Thymus (tissue), 11 donors: Measurements from ENCODE around the gene BMP3. TPM values are rescaled to one million over a fixed set of nuclear protein-coding genes. Genes with fewer than 3 reads are reported as not detected.
A peak's percentile ranks its signal among the peaks of the same experiment; 100 is the strongest.

ENCODE experiments used
- DNase-seq, 9 donors: peaks; one replicate each; pipeline ENCODE4 v3.0.0-alpha.2; 2013; ENCODE audit warnings: low spot score in 9 of 9, low read depth in 6 of 9, missing footprints in 1 of 9
- H3K27ac ChIP-seq, 2 donors: one replicate each; pipeline ENCODE4 v1.5.1; 2013; ENCODE audit warnings: control low read depth in 1 of 2, low read depth in 1 of 2, low read length in 1 of 2, mild to moderate bottlenecking in 1 of 2, moderate library complexity in 1 of 2
- H3K27me3 ChIP-seq, 2 donors: one replicate each; pipeline ENCODE4 v1.5.1; 2013; ENCODE audit warnings: low read length in 1 of 2; ENCODE audit not compliant: control insufficient read depth in 2 of 2, insufficient read depth in 1 of 2
- H3K36me3 ChIP-seq, 2 donors: one replicate each; pipeline ENCODE4 v1.5.1; 2013; ENCODE audit warnings: low read length in 1 of 2, mild to moderate bottlenecking in 1 of 2, moderate library complexity in 1 of 2; ENCODE audit not compliant: control insufficient read depth in 2 of 2, insufficient read depth in 2 of 2
- H3K4me1 ChIP-seq, 2 donors: one replicate each; pipeline ENCODE4 v1.5.1; 2013; ENCODE audit warnings: low read length in 2 of 2; ENCODE audit not compliant: control insufficient read depth in 2 of 2, insufficient read depth in 2 of 2
- H3K4me3 ChIP-seq, 2 donors: one replicate each; pipeline ENCODE4 v1.5.1; 2013; ENCODE audit warnings: low read length in 2 of 2, control low read depth in 1 of 2, mild to moderate bottlenecking in 1 of 2
- H3K9me3 ChIP-seq, 2 donors: one replicate each; pipeline ENCODE4 v1.5.1; 2013; ENCODE audit warnings: low read length in 1 of 2, mild to moderate bottlenecking in 1 of 2; ENCODE audit not compliant: control insufficient read depth in 2 of 2, insufficient read depth in 1 of 2
- WGBS: extraction: QIAGEN DNeasy Blood & Tissue Kit; methylation state at CpG from one replicate; pipeline ENCODE4 v1.1.7; 2013; 5-methylcytosine and 5-hydroxymethylcytosine counted together
- polyA plus RNA-seq: library from polyadenylated mRNA; stranded (reverse); fragments of 200-250 nt; gene quantifications from one replicate; pipeline ENCODE4 v1.2.3, GENCODE V29; 2013
- total RNA-seq: library from RNA; stranded (reverse); fragments of 120-200 nt; gene quantifications from one replicate; pipeline ENCODE4 v1.2.4, GENCODE V29; 2013
- donor health status: healthy.

Gene BMP3
- total and polyA plus RNA-seq, 2 donors: 0.09 to 0.11 TPM

DNA sequence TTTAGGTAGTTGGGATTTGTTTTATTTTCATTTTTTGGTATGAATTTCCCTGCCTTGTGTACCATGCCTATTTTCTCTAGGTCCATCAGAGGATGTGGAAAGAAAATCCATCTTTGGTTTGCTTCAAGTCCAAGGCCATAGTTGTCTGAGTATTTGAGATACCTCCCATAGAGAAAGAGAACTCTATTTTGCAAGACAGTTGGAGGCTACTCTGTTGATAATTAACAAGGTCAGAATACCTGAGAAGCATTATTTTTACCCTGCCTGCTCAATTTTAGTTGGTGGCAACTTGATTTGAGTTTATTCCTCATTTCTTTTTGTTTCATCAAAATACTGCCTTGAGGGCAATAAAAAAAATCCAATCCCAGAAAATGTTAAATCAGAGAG lies 30.8 kb downstream of the BMP3 start:
- Histone ChIP-seq H3K4me3 (no peak overlapping the region), H3K9me3 (no peaks in the 10 kb centered on the region), H3K27me3 (no peaks in the 10 kb centered on the region), H3K27ac (no peak overlapping the region), H3K36me3 (no peaks in the 10 kb centered on the region), H3K4me1 (no peaks in the 10 kb centered on the region)
- no peak for DNase-seq

DNA sequence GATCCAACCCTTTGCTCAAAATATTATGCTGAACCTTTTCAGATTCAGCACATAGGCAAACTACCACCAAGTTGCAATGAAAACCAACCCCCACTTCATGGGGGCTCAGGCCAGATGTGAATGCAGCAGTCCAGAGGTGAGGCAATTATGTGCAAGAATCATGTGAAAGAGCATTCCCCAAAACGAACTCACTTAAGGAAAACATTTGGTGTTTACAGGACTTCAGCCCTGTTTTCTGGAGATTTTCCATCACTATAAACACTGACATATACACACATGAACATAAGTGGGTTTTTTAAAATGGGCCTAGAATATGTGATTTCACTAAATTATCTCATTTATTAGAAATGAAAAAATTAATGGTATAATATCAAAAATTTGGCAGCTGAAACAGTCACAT lies 31.5 kb downstream of the BMP3 start:
- H3K9me3 ChIP-seq: no peaks in the 10 kb centered on the region
- 83% methylated on average over 1 of the region's 1 CpG for WGBS
- no peaks in the 10 kb centered on the region for H3K4me1 ChIP-seq
- H3K27ac ChIP-seq: no peak overlapping the region
- no peak for DNase-seq
- H3K27me3 ChIP-seq: no peaks in the 10 kb centered on the region
- H3K36me3 ChIP-seq: no peaks in the 10 kb centered on the region
- H3K4me3 ChIP-seq: no peak overlapping the region

DNA sequence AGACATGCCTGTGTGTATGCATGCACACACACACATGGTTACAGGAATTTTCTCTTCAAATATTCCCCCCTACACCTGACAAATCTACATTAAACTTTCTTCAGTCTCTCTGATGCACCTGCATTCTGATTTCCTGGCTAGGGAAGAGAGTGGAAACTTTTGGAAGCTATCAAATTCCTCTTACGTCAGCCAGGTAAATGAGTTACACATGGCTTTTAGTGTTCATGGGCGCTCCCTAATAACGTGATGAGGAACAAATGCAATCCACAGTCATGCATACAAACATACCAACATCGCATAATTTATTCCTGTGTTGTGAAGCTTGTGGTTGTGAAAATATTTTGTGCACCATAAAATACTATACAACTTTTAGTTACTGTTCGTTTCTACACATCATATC lies 34.9 kb downstream of the BMP3 start:
- H3K36me3 ChIP-seq: no peaks in the 10 kb centered on the region
- no peak overlapping the region for H3K4me3 ChIP-seq
- H3K4me1 ChIP-seq: no peaks in the 10 kb centered on the region
- 81% methylated on average over 5 of the region's 5 CpGs for WGBS
- no peak for DNase-seq
- no peaks in the 10 kb centered on the region for H3K9me3 ChIP-seq
- H3K27ac ChIP-seq: no peak overlapping the region
- H3K27me3 ChIP-seq: no peaks in the 10 kb centered on the region

GRCh38 chr4:81069706-81070331 lies 39.3 kb downstream of the BMP3 start:
- H3K36me3 ChIP-seq: no peaks in the 10 kb centered on the region
- no peak overlapping the region for H3K27ac ChIP-seq
- 12% methylated on average over 6 of the region's 6 CpGs for WGBS
- no peak overlapping the region for H3K4me3 ChIP-seq
- no peaks in the 10 kb centered on the region for H3K27me3 ChIP-seq
- no peaks in the 10 kb centered on the region for H3K4me1 ChIP-seq
- DNase-seq: peak; percentile 30 to 86 (median 59)
- no peaks in the 10 kb centered on the region for H3K9me3 ChIP-seq

GRCh38 chr4:81071013-81071412 lies 40.5 kb downstream of the BMP3 start:
- Histone ChIP-seq H3K27me3 (no peaks in the 10 kb centered on the region), H3K27ac (no peak overlapping the region), H3K4me3 (no peak overlapping the region), H3K4me1 (no peaks in the 10 kb centered on the region), H3K9me3 (no peaks in the 10 kb centered on the region), H3K36me3 (no peaks in the 10 kb centered on the region)
- WGBS: 88% methylated on average over 2 of the region's 2 CpGs
- no peak for DNase-seq

GRCh38 chr4:81081156-81081555 lies 50.6 kb downstream of the BMP3 start:
- H3K4me3 ChIP-seq: no peak overlapping the region
- H3K27ac ChIP-seq: no peak overlapping the region
- DNase-seq: no peak
- H3K27me3 ChIP-seq: no peaks in the 10 kb centered on the region
- no peaks in the 10 kb centered on the region for H3K4me1 ChIP-seq
- WGBS: 89% methylated on average over 5 of the region's 5 CpGs
- H3K9me3 ChIP-seq: no peaks in the 10 kb centered on the region
- H3K36me3 ChIP-seq: no peaks in the 10 kb centered on the region

DNA sequence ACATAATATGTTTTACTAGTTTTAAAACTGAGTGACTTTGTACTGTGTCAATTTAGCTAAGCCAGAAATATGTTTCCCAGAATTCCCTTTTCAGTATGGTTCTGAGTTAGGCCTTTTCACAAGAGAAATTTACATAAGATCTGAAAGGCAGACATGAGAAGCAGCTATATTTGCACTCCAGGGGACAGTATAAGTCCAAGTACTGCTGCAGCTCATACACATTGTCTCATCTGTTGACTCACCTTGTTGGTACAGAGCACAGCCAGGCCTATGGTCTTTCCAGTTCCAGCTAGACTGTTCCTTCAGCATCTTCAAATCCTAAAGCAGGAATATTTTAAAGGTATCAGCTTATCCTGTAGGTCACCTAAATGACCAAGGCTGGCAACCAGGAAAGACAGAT lies 53.5 kb downstream of the BMP3 start:
- Histone ChIP-seq H3K27ac (no peak overlapping the region), H3K9me3 (no peaks in the 10 kb centered on the region), H3K4me3 (no peak overlapping the region), H3K27me3 (no peaks in the 10 kb centered on the region), H3K4me1 (no peaks in the 10 kb centered on the region), H3K36me3 (no peaks in the 10 kb centered on the region)
- no peak for DNase-seq

DNA sequence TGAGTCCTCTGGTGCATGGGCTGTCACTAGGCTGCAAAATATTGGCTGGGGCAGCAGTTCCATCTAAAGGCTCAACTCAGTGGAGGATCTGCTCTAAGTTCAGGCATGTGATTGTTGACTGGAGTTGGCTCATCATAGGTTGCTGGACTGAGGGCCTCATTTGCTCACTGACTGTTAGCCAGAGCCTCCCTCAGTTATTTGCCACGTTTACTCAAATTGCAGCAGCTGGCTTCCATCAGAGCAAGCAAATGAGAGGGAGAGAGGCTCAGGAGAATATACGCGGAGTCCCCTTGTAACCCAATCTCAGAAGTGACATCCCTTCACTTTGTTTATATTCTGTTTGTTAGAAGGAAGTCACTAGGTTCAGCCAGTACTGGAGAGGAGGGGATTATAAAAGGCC lies 54.1 kb downstream of the BMP3 start:
- no peak for DNase-seq
- H3K9me3 ChIP-seq: no peaks in the 10 kb centered on the region
- no peaks in the 10 kb centered on the region for H3K4me1 ChIP-seq
- no peaks in the 10 kb centered on the region for H3K36me3 ChIP-seq
- no peaks in the 10 kb centered on the region for H3K27me3 ChIP-seq
- no peak overlapping the region for H3K4me3 ChIP-seq
- no peak overlapping the region for H3K27ac ChIP-seq
- 92% methylated on average over 3 of the region's 3 CpGs for WGBS

- no peak for DNase-seq
- Histone ChIP-seq H3K27ac (no peak overlapping the region), H3K9me3 (no peaks in the 10 kb centered on the region), H3K4me1 (no peaks in the 10 kb centered on the region), H3K36me3 (no peaks in the 10 kb centered on the region), H3K4me3 (no peak overlapping the region), H3K27me3 (no peaks in the 10 kb centered on the region)
- WGBS: 86% methylated on average over 3 of the region's 3 CpGs
These were observed 54.8 kb downstream of the BMP3 start for GRCh38 chr4:81085291-81085690.

GRCh38 chr4:81085979-81086378 lies 55.5 kb downstream of the BMP3 start:
- DNase-seq: no peak
- H3K36me3 ChIP-seq: no peaks in the 10 kb centered on the region
- no peak overlapping the region for H3K4me3 ChIP-seq
- no peak overlapping the region for H3K27ac ChIP-seq
- no peaks in the 10 kb centered on the region for H3K9me3 ChIP-seq
- H3K27me3 ChIP-seq: no peaks in the 10 kb centered on the region
- H3K4me1 ChIP-seq: no peaks in the 10 kb centered on the region
- WGBS: 90% methylated on average over 3 of the region's 3 CpGs
